HAP-1 (cell line): ENCODE results near the gene TRIM3.

ENCODE experiments used
- DNase-seq, 2 experiments: peaks; one replicate each; pipeline ENCODE4 v3.0.0-alpha.2; 2016 to 2020; ENCODE audit warnings: low spot score in 2 of 2
- H3K27me3 ChIP-seq: fragments of 250-450 bp; sonication (Bioruptor Pico); 2 replicates; pipeline ENCODE4 v1.5.1; 2020; ENCODE audit warnings: low read depth, mild to moderate bottlenecking, moderate library complexity
- H3K36me3 ChIP-seq: fragments of 250-450 bp; sonication (Bioruptor Pico); replicated peaks from 2 replicates; pipeline ENCODE4 v1.5.1; 2020; ENCODE audit warnings: mild to moderate bottlenecking
- H3K4me1 ChIP-seq: fragments of 250-450 bp; sonication (Bioruptor Pico); 2 replicates; pipeline ENCODE4 v1.5.1; 2020; ENCODE audit warnings: mild to moderate bottlenecking
- H3K4me3 ChIP-seq: fragments of 250-450 bp; sonication (Bioruptor Pico); 2 replicates; pipeline ENCODE4 v1.5.1; 2020; ENCODE audit warnings: mild to moderate bottlenecking, moderate library complexity
- H3K9me3 ChIP-seq: fragments of 250-450 bp; sonication (Bioruptor Pico); 2 replicates; pipeline ENCODE4 v1.5.1; 2020; ENCODE audit warnings: mild to moderate bottlenecking, moderate library complexity
- in situ Hi-C: fragments of 300-500 bp; cut with MboI; formaldehyde crosslinking; loops from 3 replicates; pipeline ENCODE4 v1.14.3; 2020; ENCODE audit warnings: low sequenced_read_pairs, inconsistent platforms, mixed read lengths

The TRIM3 gene

DNA sequence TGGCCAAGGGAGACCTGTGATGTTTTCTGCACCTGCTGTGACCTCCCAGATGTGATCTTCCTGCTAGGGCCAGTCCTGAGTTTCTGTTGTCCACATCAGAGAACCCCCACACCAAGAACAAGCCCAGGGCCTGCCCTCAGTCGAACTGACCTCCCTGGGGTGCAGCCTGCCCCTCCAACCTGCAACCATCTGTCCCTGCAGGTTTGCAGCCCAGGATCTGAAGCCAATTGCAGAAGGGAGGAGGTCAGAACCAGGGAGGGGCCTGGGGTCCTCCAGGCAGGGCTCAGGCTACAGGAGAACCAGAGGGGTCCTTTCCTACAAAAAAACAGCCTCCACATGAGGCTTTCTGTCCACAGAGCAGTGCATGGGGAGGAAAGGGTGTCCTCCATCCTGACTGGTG is 807 bp downstream of the TRIM3 start:
- Histone ChIP-seq H3K36me3 (peaks cover 14% of the 10 kb centered on the region), H3K4me1 (peaks cover 14% of the 10 kb centered on the region), H3K4me3 (peak overlapping the region; percentile 79), H3K27me3 (no peaks in the 10 kb centered on the region), H3K9me3 (no peaks in the 10 kb centered on the region)
- no peak for DNase-seq
- in situ Hi-C loops: no loop called here

DNA sequence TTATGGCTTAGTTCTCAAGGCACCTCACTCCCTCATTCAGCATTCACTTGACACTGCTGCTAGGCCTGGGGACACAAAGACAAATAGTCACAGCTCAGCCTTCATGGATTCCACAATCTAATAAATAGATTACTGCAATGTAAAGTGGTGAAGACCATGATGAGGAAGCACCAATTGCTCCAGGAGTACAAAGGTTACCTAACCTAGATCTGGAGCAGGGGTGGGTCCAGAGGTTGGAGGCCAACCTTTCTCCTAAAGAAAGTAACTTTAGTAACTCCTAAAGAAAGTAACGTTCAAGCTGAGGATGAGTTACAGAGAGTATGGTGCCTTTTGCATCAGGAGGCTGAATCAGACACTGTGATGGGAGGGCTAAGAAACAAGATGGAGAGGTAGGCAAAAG is 4.1 kb downstream of the TRIM3 start:
- Histone ChIP-seq H3K4me1 (peaks cover 14% of the 10 kb centered on the region), H3K36me3 (no peaks in the 10 kb centered on the region; the same call in 1 of the 2 replicates), H3K27me3 (no peaks in the 10 kb centered on the region), H3K4me3 (no peak overlapping the region), H3K9me3 (no peaks in the 10 kb centered on the region)
- no peak for DNase-seq
- in situ Hi-C loops: no loop called here

DNA sequence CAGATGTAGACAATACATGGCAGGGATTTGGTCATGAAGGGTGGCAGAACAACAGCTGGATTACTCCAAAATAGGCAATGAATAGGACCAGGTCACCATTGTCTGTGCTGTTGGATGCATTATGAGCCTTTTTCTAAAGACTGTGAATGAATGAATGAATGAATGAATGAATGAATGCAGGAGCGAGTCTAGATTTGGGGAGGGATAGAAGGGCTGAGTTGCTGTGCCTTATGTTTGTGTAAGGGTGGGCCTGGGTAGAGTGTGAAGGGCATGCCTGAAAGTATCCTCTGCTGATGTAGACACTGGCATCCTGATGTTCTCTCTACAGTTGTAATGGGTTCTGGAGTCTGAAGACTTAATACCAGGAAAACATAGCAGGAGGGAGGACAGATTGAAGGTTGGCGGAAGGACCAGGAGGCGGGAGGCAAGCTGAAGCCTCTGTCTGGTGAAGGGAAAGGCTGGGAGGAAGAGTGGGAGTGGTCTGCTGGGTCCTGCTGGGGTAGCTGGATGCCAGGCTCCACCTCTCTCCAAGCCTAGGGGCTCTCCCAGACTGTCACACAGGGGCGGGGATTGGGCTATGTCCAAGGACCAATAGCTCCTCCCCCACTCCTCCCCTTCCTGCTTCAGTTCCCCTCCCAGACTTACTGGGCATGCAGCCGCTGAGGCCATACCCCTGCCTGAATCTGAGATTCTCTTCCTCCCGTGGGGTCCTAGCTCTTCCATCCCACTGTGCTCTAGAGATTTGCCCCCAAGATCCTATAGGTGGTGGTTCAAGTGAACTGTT is 4.8 kb downstream of the TRIM3 start:
- in situ Hi-C loops: no loop called here
- H3K36me3 ChIP-seq: peaks cover 6% of the 10 kb centered on the region; the same call in 1 of the 2 replicates
- H3K9me3 ChIP-seq: no peaks in the 10 kb centered on the region
- H3K4me3 ChIP-seq: no peak overlapping the region
- peaks cover 9% of the 10 kb centered on the region for H3K4me1 ChIP-seq
- H3K27me3 ChIP-seq: no peaks in the 10 kb centered on the region
- DNase-seq: peak; percentile 82 to 94

DNA sequence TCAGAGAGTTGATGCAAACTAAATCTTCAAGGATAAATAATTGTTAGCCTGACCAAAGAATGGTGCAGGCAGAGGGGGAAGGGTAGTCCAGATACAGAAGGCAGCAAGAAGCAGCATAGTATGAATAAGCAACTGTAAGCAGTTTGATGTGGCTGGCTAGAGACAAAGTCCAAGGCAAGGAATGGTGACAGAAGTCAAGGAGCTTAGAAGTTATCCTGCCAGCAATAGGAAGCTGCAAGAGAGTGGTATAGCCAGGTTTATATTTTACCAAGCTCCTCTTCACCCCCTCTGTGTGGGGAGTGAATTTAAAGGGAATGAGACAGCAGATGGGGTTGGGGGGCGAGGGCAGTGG is 14.7 kb downstream of the TRIM3 start:
- Histone ChIP-seq H3K4me1 (no peaks in the 10 kb centered on the region), H3K4me3 (no peak overlapping the region), H3K36me3 (peaks cover 15% of the 10 kb centered on the region), H3K9me3 (no peaks in the 10 kb centered on the region), H3K27me3 (no peaks in the 10 kb centered on the region)
- in situ Hi-C loops: no loop called here
- DNase-seq: no peak

DNA sequence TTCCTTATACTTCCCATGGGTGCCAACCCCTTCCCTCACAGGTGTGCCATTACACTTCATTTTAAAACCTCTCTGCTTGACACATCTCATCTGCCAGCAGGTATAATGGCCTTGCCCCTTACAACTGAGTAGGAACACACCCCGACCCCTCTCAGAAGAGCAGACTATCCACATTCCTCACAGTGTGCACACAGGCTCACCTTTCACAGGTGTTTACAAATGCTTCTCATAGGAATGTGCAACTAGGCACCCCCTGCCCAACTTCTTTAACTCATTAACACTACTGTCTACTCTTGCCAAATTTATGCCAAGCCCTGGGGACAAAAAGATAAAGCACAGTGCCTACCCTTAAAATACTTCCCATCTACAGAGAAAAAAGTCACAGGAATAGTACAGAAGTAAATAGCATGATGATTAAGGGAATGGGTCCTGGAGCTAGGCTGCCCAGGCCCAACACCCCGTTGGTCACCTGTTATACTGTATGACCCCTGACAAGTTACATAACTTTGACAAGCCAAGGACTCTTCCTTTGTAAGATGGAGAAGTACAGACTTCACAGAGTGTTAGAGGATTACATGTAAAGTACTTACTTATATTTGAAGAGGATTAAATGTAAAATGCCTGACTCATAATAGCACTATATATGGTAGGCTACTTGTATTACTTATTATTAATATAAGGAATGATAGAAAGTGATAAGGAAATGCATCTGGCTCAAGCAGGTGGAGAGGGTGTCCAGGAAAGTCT is 15.2 kb downstream of the TRIM3 start:
- Histone ChIP-seq H3K36me3 (peaks cover 11% of the 10 kb centered on the region), H3K9me3 (no peaks in the 10 kb centered on the region), H3K4me1 (no peaks in the 10 kb centered on the region), H3K4me3 (no peak overlapping the region), H3K27me3 (no peaks in the 10 kb centered on the region)
- DNase-seq: no peak
- in situ Hi-C loops: no loop called here

DNA sequence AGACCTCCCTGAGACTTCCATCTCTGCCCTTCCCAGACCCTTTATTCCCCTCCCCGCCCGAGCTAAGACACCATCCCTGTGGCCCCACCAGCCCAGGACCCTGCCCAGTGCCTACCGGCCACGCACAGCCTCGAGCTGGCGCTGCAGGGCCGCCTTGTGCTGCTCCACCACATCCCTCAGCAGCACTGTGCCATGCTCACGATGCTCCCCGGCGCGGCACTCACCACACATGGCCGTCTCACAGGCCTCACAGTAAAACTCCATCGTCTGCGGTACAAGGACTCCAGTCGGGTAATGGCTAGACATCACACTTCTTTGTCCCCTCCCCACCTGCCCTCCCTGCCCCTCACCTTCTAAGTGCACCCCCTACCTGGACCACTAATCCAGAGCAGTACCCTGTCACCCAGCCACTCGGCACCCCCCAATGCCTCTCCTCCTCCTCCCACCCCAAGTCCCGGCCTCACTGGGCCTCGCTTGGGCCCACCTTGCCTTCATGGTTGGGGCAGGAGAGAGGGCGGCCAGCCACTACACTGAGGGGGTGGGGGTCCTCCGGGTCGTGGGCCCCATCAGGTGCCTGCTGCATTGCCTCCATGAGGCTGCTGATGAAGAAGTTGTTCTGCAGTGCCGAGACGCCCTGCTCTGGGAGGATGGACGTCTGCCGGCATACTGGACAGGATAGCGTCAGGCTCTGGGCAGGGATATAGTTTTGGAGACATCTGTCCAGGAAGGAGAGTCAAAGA is 16.0 kb downstream of the TRIM3 start:
- DNase-seq: no peak
- in situ Hi-C loops: no loop called here

DNA sequence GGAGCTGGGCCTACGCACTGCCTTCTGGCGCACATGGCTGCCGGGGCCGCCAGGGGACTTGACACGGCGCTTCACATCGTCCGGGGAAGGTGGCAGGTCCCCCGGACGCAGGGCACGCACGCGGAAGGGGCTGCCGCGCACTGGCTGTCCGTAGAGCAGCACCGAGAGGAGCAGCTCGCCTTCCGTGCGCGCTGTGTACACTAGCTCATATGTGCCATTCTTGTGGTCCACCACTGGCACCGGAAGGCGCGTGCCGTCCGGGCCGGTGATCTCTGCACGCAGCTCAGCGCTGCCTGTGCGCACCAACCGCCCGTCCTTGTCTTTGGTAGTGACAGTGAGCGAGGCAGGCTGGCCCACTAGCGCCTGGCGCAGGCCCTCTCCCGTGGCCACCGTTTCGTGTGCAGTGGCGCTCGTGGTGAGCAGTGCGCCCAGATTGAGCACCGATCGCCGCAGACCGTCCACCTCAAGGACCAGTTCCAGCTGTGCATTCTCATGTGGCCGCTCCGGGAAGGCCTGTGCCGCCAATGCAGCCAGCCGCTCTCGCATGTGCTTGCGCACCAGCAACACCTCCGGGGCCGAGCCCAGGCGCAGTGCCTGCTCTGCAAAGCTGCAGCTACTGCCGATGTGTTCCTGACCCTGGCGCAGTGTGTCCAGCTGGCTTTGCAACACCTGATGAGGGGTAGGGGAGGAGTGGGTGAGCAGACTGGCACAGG is 17.2 kb downstream of the TRIM3 start:
- H3K27me3 ChIP-seq: no peaks in the 10 kb centered on the region
- peaks cover 11% of the 10 kb centered on the region for H3K36me3 ChIP-seq
- no peaks in the 10 kb centered on the region for H3K4me1 ChIP-seq
- no peak for DNase-seq
- in situ Hi-C loops: no loop called here
- no peak overlapping the region for H3K4me3 ChIP-seq
- H3K9me3 ChIP-seq: no peaks in the 10 kb centered on the region

More for the DNA sequence above, 16.0 kb downstream of the TRIM3 start:
- no peaks in the 10 kb centered on the region for H3K27me3 ChIP-seq
- H3K9me3 ChIP-seq: no peaks in the 10 kb centered on the region
- H3K4me3 ChIP-seq: no peak overlapping the region
- peaks cover 11% of the 10 kb centered on the region for H3K36me3 ChIP-seq
- no peaks in the 10 kb centered on the region for H3K4me1 ChIP-seq

DNA sequence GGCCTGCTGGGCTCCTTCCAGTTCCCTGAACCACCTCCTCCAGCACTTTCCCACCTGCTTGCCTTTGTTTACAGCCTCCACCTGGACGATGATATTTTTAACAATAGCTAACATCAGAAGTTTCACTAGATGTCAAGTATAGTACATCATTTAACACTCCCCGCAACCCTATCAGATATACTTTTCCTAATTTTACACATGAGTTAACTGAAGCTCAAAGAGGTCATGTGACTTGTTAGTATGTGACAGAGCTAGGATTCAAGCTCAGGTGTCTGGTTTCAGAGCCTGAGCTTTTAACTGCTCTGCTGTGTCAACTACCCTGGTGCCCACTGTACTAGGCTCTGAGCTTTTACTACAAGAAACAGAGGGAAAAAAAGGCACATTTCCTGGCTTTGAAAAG is 18.7 kb downstream of the TRIM3 start:
- Histone ChIP-seq H3K4me3 (no peak overlapping the region), H3K9me3 (no peaks in the 10 kb centered on the region), H3K4me1 (no peaks in the 10 kb centered on the region), H3K36me3 (peaks cover 19% of the 10 kb centered on the region), H3K27me3 (no peaks in the 10 kb centered on the region)
- DNase-seq: no peak
- in situ Hi-C loops: no loop called here

DNA sequence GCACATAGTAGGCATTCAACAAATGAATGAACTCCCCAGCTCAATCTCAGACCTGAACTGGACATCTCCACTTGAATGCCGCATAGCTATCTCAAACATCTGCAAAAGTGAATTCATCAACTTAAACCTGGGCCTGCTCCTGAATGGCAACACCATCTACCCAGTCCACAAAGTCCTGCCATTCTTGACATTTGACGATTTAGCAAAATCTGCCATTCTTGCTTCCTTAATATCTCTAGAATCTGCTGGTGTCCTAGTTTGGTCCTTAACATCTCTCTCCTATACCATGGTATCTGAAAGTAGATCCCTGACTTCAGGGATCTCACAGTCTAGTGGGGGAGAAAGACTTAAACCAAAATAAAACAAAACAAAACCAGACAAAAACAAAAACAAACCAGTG is 20.6 kb downstream of the TRIM3 start:
- H3K27me3 ChIP-seq: no peaks in the 10 kb centered on the region
- H3K9me3 ChIP-seq: no peaks in the 10 kb centered on the region
- no peak overlapping the region for H3K4me3 ChIP-seq
- DNase-seq: no peak
- no peaks in the 10 kb centered on the region for H3K4me1 ChIP-seq
- H3K36me3 ChIP-seq: peaks cover 21% of the 10 kb centered on the region
- in situ Hi-C loops: no loop called here

DNA sequence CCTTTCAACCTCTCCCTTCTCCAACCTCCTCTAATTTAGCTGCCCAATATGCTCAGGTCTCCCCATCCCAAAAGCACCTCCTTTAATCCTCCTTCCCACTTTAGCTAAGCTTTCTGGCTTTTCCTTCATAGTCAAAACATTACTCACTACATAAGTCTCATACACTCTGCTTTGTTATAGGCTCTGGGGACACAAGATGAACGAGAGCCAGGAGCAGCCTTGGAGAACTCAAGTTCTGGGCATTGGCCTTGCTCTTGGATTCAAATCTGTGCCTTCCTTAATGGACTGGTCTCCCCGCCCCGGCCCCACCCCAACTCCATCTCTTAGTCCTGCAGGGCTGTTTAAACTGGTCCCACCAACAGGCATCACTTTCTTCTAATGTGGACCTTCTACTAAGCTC is 21.5 kb downstream of the TRIM3 start:
- Histone ChIP-seq H3K27me3 (no peaks in the 10 kb centered on the region), H3K36me3 (peaks cover 21% of the 10 kb centered on the region), H3K4me3 (no peak overlapping the region), H3K4me1 (no peaks in the 10 kb centered on the region), H3K9me3 (no peaks in the 10 kb centered on the region)
- no peak for DNase-seq
- in situ Hi-C loops: no loop called here

DNA sequence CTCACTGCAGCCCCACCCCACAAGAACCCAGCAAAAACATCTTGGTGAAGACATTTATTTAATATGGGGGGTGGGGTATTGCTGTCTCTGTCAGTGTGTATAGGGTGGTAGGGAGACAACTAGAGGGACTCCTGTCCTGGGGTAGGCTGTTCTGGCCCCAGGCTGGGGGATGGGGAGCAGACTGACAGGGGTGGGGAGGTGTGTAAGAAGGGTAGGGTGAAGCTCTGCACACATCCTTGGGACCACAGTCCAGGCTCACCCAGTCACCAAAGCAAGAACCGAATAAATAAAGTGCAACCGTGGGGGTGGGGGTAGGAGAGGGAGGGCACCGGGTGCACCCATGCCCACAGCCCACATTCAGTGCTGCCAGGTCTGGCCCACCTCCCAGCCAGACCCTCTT is 25.2 kb downstream of the TRIM3 start:
- in situ Hi-C loops: no loop called here
- DNase-seq: no peak
- Histone ChIP-seq H3K36me3 (peaks cover 10% of the 10 kb centered on the region), H3K9me3 (no peaks in the 10 kb centered on the region), H3K4me3 (no peak overlapping the region), H3K27me3 (no peaks in the 10 kb centered on the region), H3K4me1 (no peaks in the 10 kb centered on the region)

DNA sequence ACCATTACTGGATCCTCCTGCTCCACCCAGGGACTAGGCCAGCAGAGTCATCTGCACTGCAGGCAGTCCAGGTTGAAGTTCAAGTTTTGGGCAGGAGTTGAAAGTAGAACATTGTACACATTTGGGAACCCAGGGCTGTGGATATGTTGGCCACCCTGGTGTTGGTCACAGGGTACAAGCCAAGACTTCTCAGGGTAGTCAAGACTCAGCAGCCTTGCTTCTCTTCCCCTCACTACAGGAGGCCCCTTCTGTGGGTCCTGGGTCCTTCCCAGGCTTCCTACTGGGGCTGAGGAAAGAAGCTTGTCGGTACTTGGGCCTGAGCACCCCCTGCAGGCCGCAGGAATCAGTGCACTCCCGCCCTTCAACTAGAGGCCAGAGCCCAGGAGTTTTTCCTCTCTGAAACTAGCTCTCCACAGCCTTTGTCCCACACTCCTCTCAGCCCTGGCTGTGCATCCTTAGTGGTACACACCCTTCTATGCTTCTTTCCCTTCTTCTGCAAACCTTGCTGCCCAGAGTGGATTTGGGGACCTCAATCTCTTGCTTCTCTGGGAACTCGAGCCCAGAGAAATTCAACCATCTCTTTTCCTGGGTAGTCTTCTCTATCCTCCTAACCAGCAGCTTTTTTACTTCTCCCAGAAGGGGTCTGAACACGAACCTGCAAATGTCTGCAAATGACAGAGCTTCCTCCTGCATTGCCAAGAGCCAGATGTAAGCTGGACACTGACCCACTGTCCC is 30.3 kb downstream of the TRIM3 start:
- no peaks in the 10 kb centered on the region for H3K36me3 ChIP-seq
- no peaks in the 10 kb centered on the region for H3K27me3 ChIP-seq
- peak; percentile 43 to 73 for DNase-seq
- no peaks in the 10 kb centered on the region for H3K4me1 ChIP-seq
- no peak overlapping the region for H3K4me3 ChIP-seq
- in situ Hi-C loops: no loop called here
- H3K9me3 ChIP-seq: no peaks in the 10 kb centered on the region

DNA sequence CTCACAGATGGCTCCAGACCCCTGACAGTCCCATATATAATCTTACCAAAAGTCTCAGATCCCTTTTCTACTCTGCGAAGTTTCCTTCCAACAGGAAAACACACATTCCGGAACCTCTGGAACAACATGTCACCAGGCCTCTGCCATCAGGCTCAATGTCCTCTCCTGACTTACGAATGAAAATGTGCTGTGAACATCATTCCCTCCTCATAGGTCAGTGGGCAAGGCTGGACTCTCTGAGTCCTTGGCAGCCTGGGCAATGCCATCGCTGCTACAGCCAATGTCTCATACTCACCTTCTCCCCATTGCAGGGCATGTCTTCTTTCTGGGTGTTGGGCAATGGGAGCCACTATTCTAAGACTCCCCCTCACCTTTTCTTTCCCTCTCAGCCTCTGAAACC is 31.3 kb downstream of the TRIM3 start:
- Histone ChIP-seq H3K9me3 (no peaks in the 10 kb centered on the region), H3K27me3 (no peaks in the 10 kb centered on the region), H3K4me1 (no peaks in the 10 kb centered on the region), H3K36me3 (no peaks in the 10 kb centered on the region), H3K4me3 (no peak overlapping the region)
- in situ Hi-C loops: no loop called here
- DNase-seq: no peak
